ENCODE results near the gene EEFSEC.

Gene EEFSEC

DNA sequence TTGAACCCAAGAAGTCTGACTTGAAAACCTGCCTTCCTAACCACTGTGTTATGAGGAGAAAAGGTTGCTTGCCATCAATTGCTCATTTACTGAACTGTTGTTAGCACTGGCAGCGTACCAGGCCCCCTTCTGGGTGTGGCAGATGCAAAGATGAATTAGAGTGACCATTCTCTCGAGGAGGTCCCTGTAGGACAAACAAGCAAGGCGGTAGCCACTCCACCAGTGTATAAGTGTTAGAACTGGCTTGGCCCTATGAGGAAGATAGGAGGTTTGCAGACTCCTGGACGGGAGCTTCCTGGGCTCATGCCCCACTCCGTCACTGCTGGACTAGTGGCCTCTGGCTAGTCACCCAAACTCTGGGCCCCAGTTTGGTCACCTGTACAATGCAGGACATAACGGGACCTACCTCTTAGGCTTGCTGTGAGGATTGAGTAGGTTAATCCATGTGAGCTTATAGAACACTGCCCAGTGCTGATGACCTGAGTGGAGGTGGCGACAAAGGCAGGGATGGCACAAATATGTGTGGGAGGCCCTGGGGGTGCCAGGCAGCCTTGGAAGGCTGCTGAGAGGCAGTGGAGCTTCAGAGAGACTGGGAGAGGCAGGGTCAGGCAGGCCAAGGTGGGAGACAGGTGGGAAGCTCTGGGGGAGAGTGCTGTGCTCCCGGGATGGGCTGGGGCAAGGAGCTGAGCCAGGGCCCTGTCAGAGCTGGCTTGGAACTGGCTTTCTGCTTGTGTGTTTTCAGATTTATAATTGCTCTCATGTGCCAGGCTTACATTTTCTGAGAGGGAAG lies 167.5 kb downstream of the EEFSEC start:
- no peak for DNase-seq

DNA sequence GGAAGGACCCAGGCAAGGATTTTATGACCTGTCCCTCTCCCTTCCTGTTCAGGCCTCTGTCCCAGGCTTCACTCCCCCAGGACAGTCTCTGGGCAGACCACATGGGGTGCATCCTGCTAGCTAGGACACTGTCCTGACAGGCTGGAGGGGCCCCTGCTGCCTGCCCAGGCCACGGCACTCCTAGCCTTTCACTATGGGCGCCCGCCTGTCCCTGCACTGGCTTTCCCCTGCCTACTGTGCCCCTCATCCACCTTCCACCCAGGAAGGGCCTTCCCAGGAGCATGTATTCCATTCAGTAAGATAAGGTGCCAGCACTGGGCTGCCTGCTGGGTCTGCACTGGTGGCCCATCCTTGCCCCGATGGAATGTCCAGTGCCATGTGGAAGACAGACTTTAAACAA lies 168.1 kb downstream of the EEFSEC start:
- no peak for DNase-seq

DNA sequence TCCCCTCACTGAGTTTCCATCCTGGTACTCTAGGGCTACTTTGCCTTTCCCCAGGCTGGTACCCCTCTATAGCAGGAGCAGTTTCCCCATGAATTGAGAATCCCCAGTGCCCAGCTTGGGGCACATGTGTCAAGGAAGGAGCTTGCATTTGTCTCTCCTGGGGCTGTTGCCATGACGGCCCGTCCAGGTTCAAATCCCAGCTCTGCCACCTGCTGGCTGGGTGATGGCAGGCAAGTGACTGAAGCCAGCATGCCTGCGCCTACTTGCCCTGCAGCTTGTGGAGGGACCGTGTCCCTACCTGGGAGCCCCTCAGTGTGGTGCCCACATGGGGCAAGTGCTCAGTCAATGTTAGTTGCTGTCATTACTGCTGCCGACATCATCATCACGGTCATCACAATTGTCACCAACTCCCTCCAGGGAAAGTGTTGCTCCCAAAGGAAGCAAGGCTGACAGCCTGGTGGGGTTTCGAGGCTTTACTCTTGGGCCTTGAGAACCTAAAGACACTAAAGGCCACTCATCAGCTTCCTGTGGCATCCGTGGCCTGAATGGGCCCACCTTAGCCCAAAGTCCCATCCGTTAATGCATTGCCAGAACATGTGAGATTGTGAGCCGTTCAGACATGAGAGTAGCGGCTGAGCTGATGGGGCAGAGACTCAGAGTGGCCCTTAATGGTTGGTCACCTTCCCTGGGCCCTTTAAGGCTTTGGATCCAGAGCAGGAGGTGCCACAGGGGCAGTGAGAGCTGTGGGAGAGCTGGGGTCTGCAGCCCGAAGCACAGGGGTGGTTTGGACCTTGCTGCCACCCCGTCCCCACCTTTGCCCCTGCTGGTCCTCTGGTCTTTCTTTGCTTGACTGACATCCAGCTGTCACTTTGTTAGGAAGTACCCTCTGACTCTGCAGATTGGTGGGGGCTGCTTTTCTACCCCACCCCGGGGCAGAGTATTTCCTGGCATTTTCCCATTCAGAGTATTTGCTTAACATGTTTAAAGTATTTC lies 169.0 kb downstream of the EEFSEC start:
- DNase-seq = no peak

GRCh38 chr3:128323206-128324081 lies 170.2 kb downstream of the EEFSEC start:
- no peak for DNase-seq

- DNase-seq = no peak
These were observed 171.8 kb downstream of the EEFSEC start for GRCh38 chr3:128324911-128325592.

GRCh38 chr3:128326051-128326823 lies 173.0 kb downstream of the EEFSEC start:
- DNase-seq = no peak

DNA sequence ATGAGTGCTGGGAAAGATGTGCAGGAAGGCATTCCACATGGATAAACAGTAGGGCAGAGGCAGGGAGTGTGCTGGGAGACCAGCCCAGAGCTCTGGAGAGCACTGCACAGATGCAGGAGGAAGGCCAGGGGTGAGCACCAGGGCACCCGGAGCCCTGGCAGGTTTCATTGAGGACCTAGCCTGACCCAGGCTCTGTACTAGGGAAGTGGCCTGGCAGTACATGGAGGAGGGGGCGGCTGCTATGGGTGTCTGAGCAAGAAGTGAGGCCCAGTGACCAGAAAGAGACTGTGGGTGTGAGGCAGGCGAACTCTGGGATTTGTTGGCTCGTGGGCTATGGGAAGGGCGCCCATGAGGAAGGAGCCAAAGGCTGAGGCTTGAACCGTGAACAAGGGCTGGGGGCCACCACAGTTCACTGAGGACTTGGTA lies 174.3 kb downstream of the EEFSEC start:
- no peak for DNase-seq

- DNase-seq = no peak
These were observed 175.5 kb downstream of the EEFSEC start for GRCh38 chr3:128328546-128329458.

DNA sequence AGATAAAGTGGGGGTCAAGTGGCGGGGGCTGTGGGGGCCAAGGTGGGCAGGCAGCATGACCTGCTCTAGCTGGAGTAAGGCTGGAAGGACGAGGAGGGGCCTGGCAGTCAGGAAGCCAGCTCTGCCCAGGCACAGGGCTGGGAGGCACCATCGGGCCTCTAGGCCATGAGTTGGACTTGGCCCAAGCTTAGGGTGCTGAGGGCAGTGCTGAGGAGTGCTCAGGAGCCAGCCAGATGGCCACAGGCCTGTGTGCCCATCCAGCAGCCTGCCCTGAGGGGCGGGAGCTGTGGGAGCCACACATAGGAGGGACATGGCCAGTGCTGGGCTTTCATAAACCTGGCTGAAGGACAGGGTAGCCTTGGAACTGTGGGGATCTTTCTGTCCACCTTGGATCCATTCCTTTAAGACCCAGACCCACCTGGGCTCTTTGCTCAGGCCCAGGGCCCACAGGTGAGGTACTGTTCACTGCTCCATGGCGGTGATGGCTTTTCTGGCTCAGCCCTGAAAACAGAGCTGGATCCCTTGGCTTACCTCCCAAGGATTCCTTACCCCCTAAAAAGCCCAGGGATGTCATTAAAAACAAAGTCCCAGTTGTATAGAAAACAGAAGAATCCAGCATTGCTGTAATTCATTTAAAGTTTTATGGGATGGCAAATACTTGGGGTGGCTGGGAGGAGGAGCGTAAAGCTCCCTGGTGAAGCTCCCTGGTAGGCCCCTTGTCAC lies 176.4 kb downstream of the EEFSEC start:
- DNase-seq = no peak

DNA sequence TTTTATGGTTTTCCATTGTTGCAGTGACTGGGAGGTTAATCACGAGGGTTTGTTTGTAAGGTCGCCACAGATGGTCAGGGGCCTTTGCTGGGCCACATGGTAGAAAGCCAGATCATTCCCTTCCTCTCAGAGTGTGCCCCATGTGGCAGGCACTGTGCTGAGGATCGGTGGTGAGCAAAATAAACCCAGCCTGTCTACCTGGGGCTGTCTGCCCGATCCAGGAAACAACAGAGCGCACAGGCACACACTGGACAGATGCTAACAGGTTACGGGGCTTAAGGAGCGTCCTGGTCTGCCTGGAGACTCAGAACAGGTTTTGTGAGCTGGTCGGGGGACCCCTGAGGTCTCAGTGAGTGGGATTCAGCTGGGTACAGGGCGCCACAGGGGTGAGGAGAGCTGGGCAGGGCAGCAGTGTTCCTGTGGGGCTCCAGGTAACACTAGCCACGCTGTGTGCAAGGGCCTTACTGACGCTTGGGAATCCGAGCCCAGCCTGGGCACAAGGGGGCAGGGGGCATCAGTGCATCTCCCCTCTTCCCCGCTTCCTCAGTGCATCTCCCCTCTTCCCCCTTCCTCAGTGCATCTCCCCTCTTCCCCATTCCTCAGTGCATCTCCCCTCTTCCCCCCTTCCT lies 177.0 kb downstream of the EEFSEC start:
- DNase-seq = no peak

DNA sequence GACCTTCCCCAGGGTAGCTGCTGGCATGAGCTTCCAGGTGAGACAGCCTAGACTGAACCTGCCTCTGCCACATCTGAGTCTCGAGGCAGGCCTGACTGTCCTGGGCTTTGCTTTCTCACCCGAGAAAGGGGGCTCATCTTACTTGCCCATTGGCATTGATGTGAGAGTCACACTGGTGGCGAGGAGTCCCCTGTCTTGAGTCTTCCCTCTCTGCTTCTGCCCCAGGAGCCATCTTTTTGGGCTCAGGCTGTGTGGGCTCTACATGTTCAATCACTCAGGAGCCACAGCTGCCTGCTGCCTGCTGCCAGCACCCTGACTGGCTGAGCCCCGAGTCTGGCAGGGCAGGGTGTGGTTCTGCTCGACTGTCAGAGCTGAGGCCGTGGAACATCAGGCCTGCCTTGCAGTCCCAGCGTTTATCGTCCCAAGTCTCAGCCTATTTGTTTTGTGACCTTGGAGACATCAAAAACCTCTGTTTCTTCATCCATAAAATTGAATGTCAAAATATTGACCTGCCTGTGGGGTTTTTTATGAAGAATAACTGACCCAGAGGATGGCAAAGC lies 180.9 kb downstream of the EEFSEC start:
- DNase-seq = no peak

- no peak for DNase-seq
These were observed 181.5 kb downstream of the EEFSEC start for GRCh38 chr3:128334766-128335165.

DNA sequence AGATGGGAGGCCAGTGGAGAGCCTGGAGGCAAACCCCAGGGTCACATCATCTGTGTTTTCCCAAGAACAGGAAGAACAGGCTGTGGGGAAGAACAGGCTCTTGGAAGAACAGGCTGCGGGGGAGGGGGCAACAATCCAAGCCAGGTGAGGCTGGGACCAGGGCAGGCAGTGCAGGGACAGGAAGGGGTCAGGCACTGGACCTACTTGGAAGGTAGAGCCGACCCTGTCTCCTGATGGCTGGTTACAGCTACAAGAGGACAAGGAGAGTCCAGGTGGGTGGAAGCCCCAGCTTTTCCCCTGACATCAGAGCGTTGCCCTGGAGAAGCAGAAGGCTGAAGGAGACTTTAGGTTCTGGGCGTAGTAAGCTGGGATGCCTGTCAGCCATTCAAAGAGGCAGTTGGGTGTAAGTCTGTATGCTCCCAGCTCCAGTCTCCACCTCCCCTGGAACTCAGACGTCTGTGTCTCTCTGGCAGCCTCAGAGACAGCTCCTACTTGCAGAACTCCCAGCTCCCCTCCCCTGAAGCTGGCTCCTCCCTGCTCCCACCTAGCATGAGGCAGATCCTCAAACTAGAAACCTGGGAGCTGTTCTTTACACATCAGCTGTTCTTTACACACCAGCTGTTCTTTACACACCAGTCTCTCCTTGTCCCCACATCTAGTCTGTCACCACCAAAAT lies 182.5 kb downstream of the EEFSEC start:
- no peak for DNase-seq

GRCh38 chr3:128336337-128337156 lies 183.3 kb downstream of the EEFSEC start:
- no peak for DNase-seq

- DNase-seq = no peak
These were observed 184.0 kb downstream of the EEFSEC start for GRCh38 chr3:128337305-128337704.

- no peak for DNase-seq
These were observed 185.5 kb downstream of the EEFSEC start for GRCh38 chr3:128338536-128339330.

Measured in NCI-H2081 treated with DMSO at 0.1 percent for 48 hours (cell line).